T1000 (cell line): ENCODE measurements around the gene GPR4.
A peak's percentile ranks its signal among the peaks of the same experiment; 100 is the strongest.

Source experiments
- DNase-seq: peaks from one replicate; lab custom pipeline; 2025; ENCODE audit warnings: mixed read lengths; lab: John Stamatoyannopoulos, UW

The GPR4 gene

GRCh38 chr19:45589768-45590167 lies 12.2 kb downstream of the GPR4 start:
- no peak for DNase-seq

DNA sequence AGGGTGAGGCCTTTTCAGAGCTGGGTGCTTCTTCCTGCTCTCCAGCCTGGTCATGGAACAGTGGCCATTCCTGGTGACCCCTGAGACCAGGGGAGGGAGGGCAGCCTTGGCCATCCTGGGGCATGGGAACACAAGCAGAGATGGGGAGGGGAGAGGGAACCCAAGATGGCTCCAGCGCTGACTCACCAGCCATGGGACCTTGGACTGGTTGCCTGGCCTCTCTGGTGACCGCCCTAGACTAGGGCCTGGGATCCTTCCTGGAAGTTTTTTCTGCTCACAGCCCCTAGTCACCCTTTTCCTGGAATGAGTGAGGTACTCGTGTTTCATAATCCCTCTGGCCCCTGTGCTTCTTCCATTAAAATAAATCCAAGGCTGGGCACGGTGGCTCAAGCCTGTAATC lies 14.1 kb downstream of the GPR4 start:
- DNase-seq: no peak

- no peak for DNase-seq
These were observed 16.8 kb downstream of the GPR4 start for GRCh38 chr19:45585158-45585577.

- DNase-seq: peak; percentile 96
These were observed 17.5 kb downstream of the GPR4 start, which contains the start of gene OPA3 for GRCh38 chr19:45584332-45585157. TSS of gene OPA3 (minus strand) at chr19:45584802. CDS start at chr19:45584764, 38 bp downstream.

GRCh38 chr19:45581576-45581975 lies 20.4 kb downstream of the GPR4 start:
- no peak for DNase-seq

- no peak for DNase-seq
These were observed 23.2 kb downstream of the GPR4 start for GRCh38 chr19:45578861-45579260.

- DNase-seq: peak; percentile 52
These were observed 24.7 kb downstream of the GPR4 start for GRCh38 chr19:45577111-45577905.

GRCh38 chr19:45576682-45577081 lies 25.3 kb downstream of the GPR4 start:
- no peak for DNase-seq

- DNase-seq: no peak
These were observed 26.8 kb downstream of the GPR4 start for GRCh38 chr19:45575216-45575615.

GRCh38 chr19:45574526-45574925 lies 27.5 kb downstream of the GPR4 start:
- DNase-seq: no peak

- DNase-seq: no peak
These were observed 30.4 kb downstream of the GPR4 start for GRCh38 chr19:45571457-45572220.

GRCh38 chr19:45569619-45570421 lies 32.2 kb downstream of the GPR4 start:
- no peak for DNase-seq

- DNase-seq: peak; percentile 74
These were observed 33.3 kb downstream of the GPR4 start for GRCh38 chr19:45568732-45569131.

GRCh38 chr19:45567609-45568008 lies 34.4 kb downstream of the GPR4 start:
- DNase-seq: no peak

- DNase-seq: no peak
These were observed 37.8 kb downstream of the GPR4 start for GRCh38 chr19:45564131-45564780.

DNA sequence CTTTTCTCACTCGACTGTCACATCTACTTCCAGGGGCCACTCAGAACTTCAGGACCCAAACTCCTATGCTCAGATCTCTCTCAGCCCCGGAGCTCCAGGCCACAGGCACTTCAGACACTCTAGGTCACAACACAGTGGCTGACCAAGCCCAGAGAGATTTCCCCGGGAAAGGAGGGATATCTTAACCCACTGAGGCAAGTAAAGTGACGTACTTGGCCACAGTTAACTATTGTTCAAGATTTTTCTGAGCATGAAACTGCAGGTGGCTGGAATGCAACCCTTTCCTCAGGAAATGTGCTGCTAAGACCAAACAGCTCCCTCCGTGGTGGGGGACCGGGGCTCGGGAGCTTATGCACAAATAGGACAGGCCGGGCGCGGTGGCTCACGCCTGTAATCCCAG lies 41.3 kb downstream of the GPR4 start:
- DNase-seq: no peak

- DNase-seq: no peak
These were observed 42.0 kb downstream of the GPR4 start for GRCh38 chr19:45560038-45560437.

DNA sequence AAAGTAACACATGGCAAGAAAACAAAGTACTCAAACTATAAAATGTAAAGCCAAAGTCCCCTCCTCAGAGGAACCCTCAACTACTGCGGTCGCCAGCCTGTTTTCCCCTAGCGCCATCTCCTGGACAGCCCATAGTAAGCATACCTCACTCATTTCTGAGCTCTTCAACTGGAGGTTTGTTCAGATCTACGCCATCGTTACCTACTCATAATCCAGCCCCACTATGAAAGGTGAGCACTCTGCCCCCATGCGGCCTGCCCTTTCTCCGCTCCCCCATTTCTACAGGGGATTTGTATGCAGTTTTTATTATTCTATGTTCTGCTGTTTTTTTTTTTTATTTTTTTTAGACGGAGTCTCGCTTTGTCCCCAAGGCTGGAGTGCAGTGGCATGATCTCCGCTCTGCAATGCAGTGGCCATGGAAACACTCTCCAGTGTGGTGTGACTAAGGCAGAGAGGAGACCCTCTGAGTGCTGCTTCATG lies 43.6 kb downstream of the GPR4 start:
- no peak for DNase-seq

GRCh38 chr19:45556835-45557234 lies 45.2 kb downstream of the GPR4 start:
- DNase-seq: no peak

GRCh38 chr19:45554481-45554880 lies 47.5 kb downstream of the GPR4 start:
- DNase-seq: no peak

- no peak for DNase-seq
These were observed 48.5 kb downstream of the GPR4 start for GRCh38 chr19:45553464-45553863.
